SK-N-MC (cell line): ENCODE measurements around the gene FAM13A.

Source experiments
- DNase-seq: peaks from one replicate; pipeline ENCODE4 v3.0.0-alpha.2; 2011; ENCODE audit warnings: low read depth, low spot score
- H3K27ac ChIP-seq: fragments of 200-600 bp; sonication (generic); 2 replicates; pipeline ENCODE4 v1.5.1; 2016; ENCODE audit warnings: mixed run types
- H3K36me3 ChIP-seq: fragments of 200-600 bp; sonication (generic); 2 replicates; pipeline ENCODE4 v1.6.1; 2017; ENCODE audit warnings: antibody characterized with exemption, low read length, mixed read lengths; ENCODE audit not compliant: insufficient read depth
- H3K4me3 ChIP-seq: fragments of 200-600 bp; sonication (generic); 2 replicates; pipeline ENCODE4 v1.5.1; 2016
- H3K9ac ChIP-seq: fragments of 200-600 bp; sonication (generic); 2 replicates; pipeline ENCODE4 v1.8.0; 2017; ENCODE audit warnings: mixed run types, mixed read lengths; ENCODE audit not compliant: insufficient read length
- H3K9me3 ChIP-seq: fragments of 200-600 bp; sonication (generic); 2 replicates; pipeline ENCODE4 v1.6.1; 2017; ENCODE audit warnings: low read depth, mild to moderate bottlenecking, antibody characterized with exemption, low read length, moderate library complexity, mixed read lengths
- EZH2 ChIP-seq: fragments of 200-600 bp; sonication (generic); IDR thresholded peaks from one replicate; pipeline ENCODE4 v1.6.1; 2017; ENCODE audit warnings: antibody characterized with exemption
- FOXP2 ChIP-seq: optimal IDR thresholded peaks from 2 replicates; pipeline ENCODE3; 2011; ENCODE audit warnings: mild to moderate bottlenecking, moderate library complexity; ENCODE audit not compliant: insufficient read depth; ENCODE audit errors: extremely low read length, control extremely low read depth
- POLR2AphosphoS5 ChIP-seq: IDR thresholded peaks from 2 replicates; pipeline ENCODE4 v1.6.1; 2012; ENCODE audit warnings: mild to moderate bottlenecking, low read depth, low read length, borderline replicate concordance

The FAM13A gene

DNA sequence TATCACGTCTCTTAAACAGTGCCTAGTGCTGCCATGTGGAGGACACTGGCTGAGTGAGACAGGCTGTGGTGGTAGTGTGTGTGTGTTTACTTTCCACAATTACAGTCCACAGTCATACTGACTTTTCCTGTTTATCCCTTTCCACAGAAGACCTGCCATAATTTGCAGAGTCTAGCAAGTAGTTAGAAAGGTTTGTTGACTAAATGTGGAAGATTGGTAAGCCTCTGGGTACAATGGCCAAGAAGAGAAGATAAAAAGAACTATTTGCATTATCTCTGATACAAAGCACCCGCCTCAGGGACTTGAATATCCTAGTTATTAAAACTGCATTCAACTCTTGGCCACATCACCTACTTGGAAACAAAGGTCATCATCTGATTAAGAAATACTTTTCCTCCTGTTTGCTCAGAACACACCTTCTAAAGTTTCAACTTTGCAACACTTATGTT, 89.1 kb downstream of the FAM13A start:
- no peak for TF ChIP-seq FOXP2
- no peak for TF ChIP-seq EZH2
- no peak for TF ChIP-seq POLR2AphosphoS5
- Histone ChIP-seq H3K9me3 (no peaks in the 10 kb centered on the region), H3K9ac (no peak overlapping the region), H3K36me3 (no peaks in the 10 kb centered on the region), H3K4me3 (no peak overlapping the region), H3K27ac (no peak overlapping the region)
- DNase-seq: no peak

DNA sequence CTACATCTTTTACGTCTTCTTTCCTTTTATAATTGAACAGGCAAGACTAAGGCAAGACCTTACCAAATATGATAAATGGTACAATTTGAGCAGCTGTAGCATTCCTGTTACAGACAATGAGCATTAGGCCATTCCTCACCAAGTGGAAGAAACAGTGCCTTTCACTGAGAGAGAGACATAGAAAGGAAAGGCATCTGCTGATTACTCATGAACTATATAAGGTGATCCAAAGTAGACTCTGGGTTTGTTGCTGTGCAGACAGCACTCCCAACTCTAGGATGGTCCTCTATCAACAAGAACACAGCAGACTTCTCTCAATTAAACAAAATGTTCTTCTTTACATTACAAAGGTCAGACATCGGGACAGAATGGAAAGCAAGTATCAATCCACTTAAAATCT, 91.9 kb downstream of the FAM13A start:
- no peak for TF ChIP-seq EZH2
- TF ChIP-seq POLR2AphosphoS5: no peak
- no peak for TF ChIP-seq FOXP2
- H3K9ac ChIP-seq: no peak overlapping the region
- no peaks in the 10 kb centered on the region for H3K9me3 ChIP-seq
- H3K36me3 ChIP-seq: no peaks in the 10 kb centered on the region
- DNase-seq: no peak
- no peak overlapping the region for H3K27ac ChIP-seq
- H3K4me3 ChIP-seq: no peak overlapping the region

DNA sequence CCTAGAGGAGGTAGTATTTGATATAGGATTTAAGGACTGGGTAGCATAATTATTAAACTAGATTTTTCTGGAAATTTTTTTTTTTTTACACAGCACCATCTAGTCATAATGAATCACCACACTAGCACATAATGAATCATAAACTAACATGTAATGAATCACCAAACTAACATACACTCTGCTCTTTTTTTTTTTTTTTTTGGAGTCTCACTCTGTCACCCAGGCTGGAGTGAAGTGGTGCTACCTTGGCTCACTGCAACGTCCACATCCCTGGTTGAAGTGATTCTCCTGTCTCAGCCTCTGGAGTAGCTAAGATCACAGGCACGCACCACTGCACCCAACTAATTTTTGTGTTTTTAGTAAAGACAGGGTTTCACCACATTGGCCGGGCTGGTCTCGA, 92.5 kb downstream of the FAM13A start:
- DNase-seq: no peak
- Histone ChIP-seq H3K36me3 (no peaks in the 10 kb centered on the region), H3K9me3 (no peaks in the 10 kb centered on the region), H3K9ac (no peak overlapping the region), H3K27ac (no peak overlapping the region), H3K4me3 (no peak overlapping the region)
- TF ChIP-seq FOXP2 (no peak), EZH2 (no peak), POLR2AphosphoS5 (no peak)

DNA sequence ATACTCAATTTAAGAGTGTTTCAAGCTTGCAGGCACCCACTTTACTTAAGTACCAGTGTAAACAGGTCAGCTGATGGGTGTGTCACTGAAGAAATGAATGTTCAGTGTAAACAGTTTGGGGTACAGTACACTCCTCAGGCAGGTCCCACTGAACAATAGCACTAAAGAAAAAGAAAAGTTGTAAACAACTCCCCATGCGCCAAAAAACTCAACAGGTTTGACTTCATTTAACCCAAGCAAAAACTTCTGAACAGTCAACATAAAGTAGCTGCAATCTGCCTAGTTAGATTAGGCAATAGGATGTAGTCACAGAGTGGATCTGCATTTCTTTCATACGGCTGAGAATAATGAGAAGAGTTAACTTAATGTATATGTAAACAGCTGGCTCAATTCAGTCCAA, 93.2 kb downstream of the FAM13A start:
- Histone ChIP-seq H3K36me3 (no peaks in the 10 kb centered on the region), H3K27ac (no peak overlapping the region), H3K9ac (no peak overlapping the region), H3K4me3 (no peak overlapping the region), H3K9me3 (no peaks in the 10 kb centered on the region)
- no peak for DNase-seq
- TF ChIP-seq POLR2AphosphoS5 (no peak), FOXP2 (no peak), EZH2 (no peak)

DNA sequence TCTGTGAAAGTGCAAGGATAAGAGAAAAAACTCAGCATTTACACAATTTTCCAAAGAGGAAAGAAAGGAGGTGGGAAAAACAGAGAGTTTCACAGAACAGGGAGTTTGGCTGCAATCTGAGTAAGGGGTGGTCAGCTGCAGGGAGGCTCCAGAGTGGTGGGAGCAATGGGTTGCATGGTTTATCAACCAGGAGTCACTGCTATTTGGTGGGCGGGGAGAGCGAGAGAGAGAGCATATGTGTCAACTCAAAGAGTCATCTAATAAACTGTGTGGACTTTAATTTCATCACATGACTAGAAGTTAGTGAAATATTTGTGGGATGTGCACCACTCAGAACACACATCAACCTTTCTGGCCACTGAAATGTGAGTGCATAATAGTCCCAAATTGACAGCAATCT, 94.6 kb downstream of the FAM13A start:
- no peak for TF ChIP-seq POLR2AphosphoS5
- TF ChIP-seq FOXP2: no peak
- no peak for TF ChIP-seq EZH2
- no peak for DNase-seq
- no peaks in the 10 kb centered on the region for H3K9me3 ChIP-seq
- no peak overlapping the region for H3K4me3 ChIP-seq
- H3K36me3 ChIP-seq: no peaks in the 10 kb centered on the region
- no peak overlapping the region for H3K9ac ChIP-seq
- H3K27ac ChIP-seq: no peak overlapping the region

DNA sequence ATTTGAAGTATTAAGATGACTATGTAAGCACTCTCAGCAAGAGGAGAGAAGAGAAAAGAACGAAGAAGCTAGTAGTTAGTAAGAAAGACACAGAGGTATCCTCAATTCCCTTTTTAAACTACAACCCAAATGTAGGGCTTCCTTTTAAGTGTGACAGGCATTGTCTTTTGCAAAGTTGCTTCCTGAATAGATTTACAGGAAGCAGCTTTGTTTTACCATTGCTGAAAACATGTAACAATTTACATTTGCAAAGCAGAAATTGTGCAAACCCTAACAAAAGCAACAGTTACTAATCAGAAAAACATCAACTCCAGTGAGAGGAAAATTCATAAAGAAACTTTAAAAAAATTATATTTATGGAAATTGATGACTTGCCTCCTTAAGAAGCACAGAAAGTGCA, 96.4 kb downstream of the FAM13A start:
- Histone ChIP-seq H3K9ac (no peak overlapping the region), H3K27ac (no peak overlapping the region), H3K36me3 (no peaks in the 10 kb centered on the region), H3K4me3 (no peak overlapping the region), H3K9me3 (no peaks in the 10 kb centered on the region)
- no peak for TF ChIP-seq FOXP2
- TF ChIP-seq EZH2: no peak
- TF ChIP-seq POLR2AphosphoS5: no peak
- DNase-seq: no peak

DNA sequence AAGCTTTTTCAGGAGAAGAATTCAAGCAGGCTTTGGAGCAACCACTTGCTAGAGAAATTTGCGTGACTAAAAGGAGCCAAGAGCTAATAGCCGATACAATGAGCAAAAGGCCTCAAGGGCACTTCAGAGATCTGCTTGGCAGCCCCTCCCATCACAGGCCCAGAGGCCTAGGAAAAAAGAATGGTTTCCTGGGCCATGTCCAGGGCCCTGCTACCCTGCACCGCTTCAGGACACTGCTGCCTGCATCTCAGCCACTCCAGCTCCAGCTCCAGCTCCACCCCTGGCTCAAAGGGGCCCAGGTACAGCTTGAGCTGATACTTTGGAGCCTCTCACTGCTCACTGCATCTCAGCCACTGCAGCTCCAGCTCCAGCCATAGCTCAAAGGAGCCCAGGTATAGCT, 98.9 kb downstream of the FAM13A start:
- Histone ChIP-seq H3K4me3 (no peak overlapping the region), H3K9ac (no peak overlapping the region), H3K27ac (no peak overlapping the region), H3K36me3 (no peaks in the 10 kb centered on the region), H3K9me3 (no peaks in the 10 kb centered on the region)
- no peak for DNase-seq
- TF ChIP-seq EZH2 (no peak), FOXP2 (no peak), POLR2AphosphoS5 (no peak)

DNA sequence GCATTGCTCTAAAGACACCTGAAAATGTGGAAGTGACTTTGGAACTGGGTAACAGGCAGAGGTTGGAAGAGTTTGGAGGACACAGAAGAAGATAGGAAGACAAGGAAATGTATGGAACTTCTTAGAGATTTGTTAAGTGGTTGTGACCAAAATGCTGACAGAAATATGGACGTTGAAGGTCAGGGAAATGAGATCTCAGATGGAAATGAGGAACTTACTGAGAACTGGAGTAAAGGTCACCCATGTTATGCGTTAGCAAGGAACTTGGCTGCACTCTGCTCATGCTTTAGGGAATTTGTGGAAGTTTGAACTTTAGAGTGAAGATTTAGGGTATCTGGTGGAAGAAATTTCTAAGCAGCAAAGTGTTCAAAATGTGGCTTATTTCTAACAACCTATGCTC, 99.4 kb downstream of the FAM13A start:
- H3K36me3 ChIP-seq: no peaks in the 10 kb centered on the region
- no peak overlapping the region for H3K4me3 ChIP-seq
- no peak overlapping the region for H3K27ac ChIP-seq
- DNase-seq: no peak
- TF ChIP-seq EZH2 (no peak), POLR2AphosphoS5 (no peak), FOXP2 (no peak)
- H3K9me3 ChIP-seq: no peaks in the 10 kb centered on the region
- no peak overlapping the region for H3K9ac ChIP-seq

DNA sequence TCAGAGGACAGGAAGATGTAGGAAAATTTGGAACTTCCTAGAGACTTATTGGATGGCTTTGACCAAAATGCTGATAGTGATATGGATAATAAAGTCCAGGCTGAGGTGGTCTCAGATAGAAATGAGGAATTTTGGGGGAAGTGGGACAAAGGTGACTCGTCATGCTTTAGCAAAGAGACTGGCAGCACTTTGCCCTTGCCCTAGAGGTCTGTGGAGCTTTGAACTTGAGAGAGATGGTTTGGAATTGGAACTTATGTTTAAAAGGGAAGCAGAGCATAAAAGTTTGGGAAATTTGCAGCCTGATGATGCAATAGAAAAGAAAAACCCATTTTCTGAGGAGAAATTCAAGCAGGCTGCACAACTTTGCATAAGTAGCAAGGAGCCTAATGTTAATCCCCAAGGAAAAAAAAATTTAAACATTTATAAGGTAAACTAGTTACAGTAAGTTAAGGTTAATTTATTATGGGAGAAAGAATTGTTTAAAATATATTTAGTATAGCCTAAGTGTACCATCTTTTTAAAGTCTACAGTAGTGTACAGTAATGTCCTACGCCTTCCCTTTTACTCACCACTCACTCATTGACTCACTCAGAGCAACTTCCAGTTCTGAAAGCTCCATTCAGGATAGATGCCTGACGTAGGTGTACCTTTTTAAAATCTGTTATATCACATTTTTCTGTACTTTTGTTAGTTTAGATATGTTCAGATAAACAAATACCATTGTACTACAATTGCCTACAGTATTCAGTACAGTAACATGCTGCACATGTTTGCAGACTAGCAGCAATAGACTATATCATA, 101.2 kb downstream of the FAM13A start:
- Histone ChIP-seq H3K27ac (no peak overlapping the region), H3K36me3 (no peaks in the 10 kb centered on the region), H3K9ac (no peak overlapping the region), H3K4me3 (no peak overlapping the region), H3K9me3 (no peaks in the 10 kb centered on the region)
- DNase-seq: no peak
- TF ChIP-seq FOXP2 (no peak), POLR2AphosphoS5 (no peak), EZH2 (no peak)
